Measurements from ENCODE around the gene SLFNL1. TPM values are rescaled to one million over a fixed set of nuclear protein-coding genes. Genes with fewer than 3 reads are reported as not detected.

Gene SLFNL1
- total RNA-seq, 4 donors from 2014 or later: 0.85 to 1.6 (median 0.88) TPM; not detected in 1

DNA sequence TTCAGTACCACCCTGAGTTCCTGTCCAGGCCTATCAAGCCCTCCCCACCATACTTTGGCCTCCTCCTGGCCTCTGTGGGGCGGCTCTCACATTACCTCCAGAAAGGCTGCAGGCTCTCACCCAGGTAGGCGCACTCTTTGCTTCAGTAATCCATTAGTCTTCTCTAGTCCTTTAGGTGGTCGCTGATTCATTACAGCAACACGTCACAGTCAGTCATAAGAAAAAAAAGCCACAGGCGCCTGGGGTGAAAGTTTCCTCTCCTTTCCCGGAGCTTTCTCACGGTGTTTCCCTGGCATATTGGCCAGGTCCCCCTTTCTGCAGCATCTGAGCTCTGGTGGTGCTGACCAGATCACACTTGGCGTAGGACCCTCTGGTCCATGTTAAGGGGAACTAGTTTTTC is 12.1 kb downstream of the SLFNL1 start:
- Histone ChIP-seq H3K36me3 (peaks cover 0 to 66% (median 0%) of the 10 kb centered on the region in 3 donors), H3K4me3 (no peak overlapping the region), H3K27ac (no peak overlapping the region), H3K9me3 (no peaks in the 10 kb centered on the region), H3K4me1 (no peaks in the 10 kb centered on the region), H3K27me3 (no peaks in the 10 kb centered on the region)
- TF ChIP-seq CTCF (IDR thresholded peaks at IDR 0.05) (no peak), POLR2A (IDR thresholded peaks at IDR 0.05) (no peak)
- DNase-seq: no peak

GRCh38 chr1:41006942-41007865 is 14.3 kb downstream of the SLFNL1 start:
- TF ChIP-seq CTCF (IDR thresholded peaks at IDR 0.05) (no peak), POLR2A (IDR thresholded peaks at IDR 0.05) (no peak)
- DNase-seq: no peak
- no peak overlapping the region for H3K4me3 ChIP-seq
- H3K36me3 ChIP-seq: peaks cover 0 to 60% (median 0%) of the 10 kb centered on the region in 3 donors
- peaks cover 0 to 11% (median 5%) of the 10 kb centered on the region in 4 donors for H3K4me1 ChIP-seq
- H3K27ac ChIP-seq: no peak overlapping the region
- no peaks in the 10 kb centered on the region for H3K27me3 ChIP-seq
- H3K9me3 ChIP-seq: no peaks in the 10 kb centered on the region

DNA sequence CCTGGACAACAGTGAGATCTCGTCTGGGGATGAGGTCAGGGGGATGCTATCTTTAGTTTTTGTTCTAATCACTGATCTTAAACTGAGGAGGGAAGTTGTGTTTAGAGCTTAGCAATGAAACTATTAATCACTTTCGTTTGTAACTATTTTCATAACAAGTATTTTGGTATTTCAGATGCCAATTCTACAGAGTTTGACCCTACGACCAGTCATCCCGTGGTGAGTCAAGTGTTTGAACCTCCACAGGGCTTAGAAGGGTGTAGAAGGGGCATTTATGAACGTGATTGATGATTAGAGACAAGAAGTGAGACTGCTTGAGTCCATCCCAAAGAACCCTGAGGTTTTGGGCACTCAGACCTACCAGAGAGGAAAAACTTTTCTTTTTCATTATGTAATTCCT is 15.6 kb downstream of the SLFNL1 start:
- H3K4me1 ChIP-seq: peaks cover 0 to 11% (median 5%) of the 10 kb centered on the region in 4 donors
- no peaks in the 10 kb centered on the region for H3K27me3 ChIP-seq
- DNase-seq: no peak
- no peak overlapping the region for H3K4me3 ChIP-seq
- H3K36me3 ChIP-seq: peaks cover 0 to 56% (median 0%) of the 10 kb centered on the region in 3 donors
- no peak for TF ChIP-seq CTCF (IDR thresholded peaks at IDR 0.05)
- TF ChIP-seq POLR2A (IDR thresholded peaks at IDR 0.05): no peak
- H3K9me3 ChIP-seq: no peaks in the 10 kb centered on the region
- no peak overlapping the region for H3K27ac ChIP-seq

GRCh38 chr1:41003640-41004220 is 17.8 kb downstream of the SLFNL1 start:
- H3K27ac ChIP-seq: peak overlapping the region in 2 of 4 donors; percentile 11 to 48
- peaks cover 0 to 54% (median 0%) of the 10 kb centered on the region in 3 donors for H3K36me3 ChIP-seq
- peak; percentile 75 to 97 (median 91) for DNase-seq
- peaks cover 0 to 11% (median 5%) of the 10 kb centered on the region in 4 donors for H3K4me1 ChIP-seq
- H3K27me3 ChIP-seq: no peaks in the 10 kb centered on the region
- H3K4me3 ChIP-seq: no peak overlapping the region
- TF ChIP-seq POLR2A (IDR thresholded peaks at IDR 0.05) (no peak), CTCF (IDR thresholded peaks at IDR 0.05) (peak in 5 of 6 experiments; percentile 35 to 58 (median 52))
- no peaks in the 10 kb centered on the region for H3K9me3 ChIP-seq

DNA sequence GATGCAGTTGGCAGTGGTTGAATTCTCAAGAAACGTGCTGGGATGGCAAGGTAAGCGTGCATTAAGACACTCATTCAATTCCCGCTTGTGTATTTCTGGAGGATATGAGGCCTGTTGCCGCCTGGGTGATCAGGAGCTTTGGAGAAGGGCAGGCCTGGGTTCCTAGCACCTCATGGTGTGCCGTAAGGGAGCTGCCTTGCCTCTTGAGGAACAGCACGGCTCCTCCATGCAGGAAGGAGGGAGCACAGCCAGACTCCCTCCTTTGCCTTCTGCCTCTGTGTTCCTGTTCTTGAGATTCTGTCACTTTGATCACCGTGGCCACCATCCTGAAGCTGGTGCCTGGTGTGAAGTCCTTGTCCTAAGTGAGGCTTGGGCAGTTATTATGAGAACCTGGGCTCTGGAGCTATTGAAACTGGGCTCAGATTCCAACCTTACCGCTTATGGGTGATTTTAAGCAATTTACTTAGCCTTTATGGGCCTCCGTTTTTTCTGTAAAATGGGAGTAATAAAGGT is 18.3 kb downstream of the SLFNL1 start:
- peak overlapping the region in 2 of 4 donors; percentile 11 to 48 for H3K27ac ChIP-seq
- peaks cover 0 to 53% (median 0%) of the 10 kb centered on the region in 3 donors for H3K36me3 ChIP-seq

More for the DNA sequence above, 18.3 kb downstream of the SLFNL1 start:
- no peak for TF ChIP-seq CTCF (IDR thresholded peaks at IDR 0.05)
- no peak for TF ChIP-seq POLR2A (IDR thresholded peaks at IDR 0.05)
- DNase-seq: no peak
- Histone ChIP-seq H3K27me3 (no peaks in the 10 kb centered on the region), H3K4me3 (no peak overlapping the region), H3K9me3 (no peaks in the 10 kb centered on the region), H3K4me1 (peaks cover 0 to 11% (median 5%) of the 10 kb centered on the region in 4 donors)
